IgD-negative memory B cell (primary cell): Measurements from ENCODE around the gene USP49. TPM values are rescaled to one million over a fixed set of nuclear protein-coding genes. Genes with fewer than 3 reads are reported as not detected.
A peak's percentile ranks its signal among the peaks of the same experiment; 100 is the strongest.
"Not testable (repeated sequence)": the region's sequence is repeated elsewhere in the genome, so short reads cannot be mapped to it uniquely, and the experiment has no call there.

Experiments used
- H3K27ac Mint-ChIP-seq, 3 donors: one replicate each; pipeline ENCODE4 v1.8.0; 2020 to 2022; ENCODE audit warnings: mild to moderate bottlenecking in 3 of 3, mixed read lengths in 3 of 3, moderate library complexity in 1 of 3
- H3K27me3 Mint-ChIP-seq: one replicate; pipeline ENCODE4 v1.8.0; 2021; ENCODE audit warnings: mixed read lengths
- H3K36me3 Mint-ChIP-seq: one replicate; pipeline ENCODE4 v1.8.0; 2020; ENCODE audit warnings: mild to moderate bottlenecking, mixed read lengths
- H3K4me1 Mint-ChIP-seq, 3 donors: one replicate each; pipeline ENCODE4 v1.8.0; 2020 to 2022; ENCODE audit warnings: mixed read lengths in 3 of 3, mild to moderate bottlenecking in 1 of 3
- H3K4me3 Mint-ChIP-seq, 4 donors: one replicate each; pipeline ENCODE4 v1.8.0; 2020 to 2022; ENCODE audit warnings: mild to moderate bottlenecking in 4 of 4, mixed read lengths in 4 of 4, moderate library complexity in 3 of 4
- H3K9me3 Mint-ChIP-seq, 3 donors: one replicate each; pipeline ENCODE4 v1.8.0; 2020 to 2021; ENCODE audit warnings: mixed read lengths in 3 of 3, mild to moderate bottlenecking in 1 of 3
- polyA plus RNA-seq: library from polyadenylated mRNA; unstranded; fragments of 300-500 nt; fragmentation: Illumina TruSeq; gene quantifications from one replicate; pipeline ENCODE4 v1.2.3, GENCODE V29; 2021

Gene USP49
- polyA plus RNA-seq, 1 donor from 2014 or later, result 1.5 TPM

- H3K4me3 Mint-ChIP-seq, result peak overlapping the region; percentile 78 to 94 (median 87)
- H3K27me3 Mint-ChIP-seq, result no peaks in the 10 kb centered on the region
- H3K27ac Mint-ChIP-seq, result peak overlapping the region in 1 of 3 donors; percentile 3
- no peaks in the 10 kb centered on the region for H3K9me3 Mint-ChIP-seq
- H3K36me3 Mint-ChIP-seq, result no peaks in the 10 kb centered on the region
- H3K4me1 Mint-ChIP-seq, result peaks cover 4 to 11% (median 9%) of the 10 kb centered on the region in 3 donors
Observed at GRCh38 chr6:41778895-41779294, 116.3 kb downstream of the USP49 start.

- Mint-ChIP-seq H3K27me3 (no peaks in the 10 kb centered on the region), H3K36me3 (no peaks in the 10 kb centered on the region), H3K4me1 (peaks cover 4 to 11% (median 9%) of the 10 kb centered on the region in 3 donors), H3K27ac (no peak overlapping the region), H3K4me3 (peak overlapping the region; percentile 30 to 81 (median 58)), H3K9me3 (no peaks in the 10 kb centered on the region)
Observed at GRCh38 chr6:41777551-41778285, 117.5 kb downstream of the USP49 start.

- Mint-ChIP-seq H3K27ac (no peak overlapping the region), H3K4me3 (peak overlapping the region in 1 of 4 donors; percentile 57), H3K36me3 (peaks cover 1% of the 10 kb centered on the region), H3K9me3 (no peaks in the 10 kb centered on the region), H3K4me1 (peaks cover 4 to 5% (median 4%) of the 10 kb centered on the region in 3 donors), H3K27me3 (no peaks in the 10 kb centered on the region)
Observed at GRCh38 chr6:41775293-41775882, 119.8 kb downstream of the USP49 start.

- no peaks in the 10 kb centered on the region for H3K9me3 Mint-ChIP-seq
- H3K27ac Mint-ChIP-seq, result peak overlapping the region in 1 of 3 donors; percentile 48
Observed at GRCh38 chr6:41774841-41775240, 120.3 kb downstream of the USP49 start.

GRCh38 chr6:41771058-41771983, 123.9 kb downstream of the USP49 start:
- Mint-ChIP-seq H3K4me1 (no peaks in the 10 kb centered on the region), H3K9me3 (no peaks in the 10 kb centered on the region), H3K4me3 (no peak overlapping the region), H3K27ac (no peak overlapping the region), H3K27me3 (no peaks in the 10 kb centered on the region), H3K36me3 (peaks cover 1% of the 10 kb centered on the region)

More at GRCh38 chr6:41774841-41775240, 120.3 kb downstream of the USP49 start:
- H3K4me3 Mint-ChIP-seq, result peak overlapping the region in 1 of 4 donors; percentile 57
- no peaks in the 10 kb centered on the region for H3K27me3 Mint-ChIP-seq
- peaks cover 3 to 5% (median 4%) of the 10 kb centered on the region in 3 donors for H3K4me1 Mint-ChIP-seq
- H3K36me3 Mint-ChIP-seq, result peaks cover 1% of the 10 kb centered on the region

- Mint-ChIP-seq H3K27me3 (no peaks in the 10 kb centered on the region), H3K36me3 (peaks cover 1% of the 10 kb centered on the region), H3K4me3 (no peak overlapping the region), H3K4me1 (no peaks in the 10 kb centered on the region), H3K27ac (no peak overlapping the region), H3K9me3 (no peaks in the 10 kb centered on the region)
Observed at GRCh38 chr6:41770381-41771057, 124.7 kb downstream of the USP49 start.

DNA sequence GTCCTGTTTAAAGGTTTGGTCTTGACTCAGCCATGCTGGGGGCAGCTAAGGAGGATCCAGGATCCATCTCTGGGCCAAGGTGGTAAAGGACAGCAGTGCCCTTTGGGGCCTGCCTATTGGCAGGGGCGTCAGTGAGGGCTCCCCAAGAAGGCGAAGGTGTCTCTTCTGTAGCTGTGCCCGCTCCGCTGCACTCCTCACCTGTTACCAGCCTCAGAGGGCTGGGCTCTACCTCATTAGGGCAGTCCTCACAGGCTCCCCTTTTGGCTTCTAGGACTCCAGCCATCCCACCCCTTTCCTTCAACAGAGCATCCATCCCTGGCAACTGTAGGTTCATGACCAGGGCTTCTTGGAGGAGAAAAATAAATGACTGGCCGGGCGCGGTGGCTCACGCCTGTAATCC, 125.8 kb downstream of the USP49 start:
- peak overlapping the region in 1 of 4 donors; percentile 39 for H3K4me3 Mint-ChIP-seq
- H3K4me1 Mint-ChIP-seq, result no peaks in the 10 kb centered on the region
- H3K36me3 Mint-ChIP-seq, result peaks cover 1% of the 10 kb centered on the region
- no peaks in the 10 kb centered on the region for H3K27me3 Mint-ChIP-seq
- H3K27ac Mint-ChIP-seq, result no peak overlapping the region
- H3K9me3 Mint-ChIP-seq, result no peaks in the 10 kb centered on the region

DNA sequence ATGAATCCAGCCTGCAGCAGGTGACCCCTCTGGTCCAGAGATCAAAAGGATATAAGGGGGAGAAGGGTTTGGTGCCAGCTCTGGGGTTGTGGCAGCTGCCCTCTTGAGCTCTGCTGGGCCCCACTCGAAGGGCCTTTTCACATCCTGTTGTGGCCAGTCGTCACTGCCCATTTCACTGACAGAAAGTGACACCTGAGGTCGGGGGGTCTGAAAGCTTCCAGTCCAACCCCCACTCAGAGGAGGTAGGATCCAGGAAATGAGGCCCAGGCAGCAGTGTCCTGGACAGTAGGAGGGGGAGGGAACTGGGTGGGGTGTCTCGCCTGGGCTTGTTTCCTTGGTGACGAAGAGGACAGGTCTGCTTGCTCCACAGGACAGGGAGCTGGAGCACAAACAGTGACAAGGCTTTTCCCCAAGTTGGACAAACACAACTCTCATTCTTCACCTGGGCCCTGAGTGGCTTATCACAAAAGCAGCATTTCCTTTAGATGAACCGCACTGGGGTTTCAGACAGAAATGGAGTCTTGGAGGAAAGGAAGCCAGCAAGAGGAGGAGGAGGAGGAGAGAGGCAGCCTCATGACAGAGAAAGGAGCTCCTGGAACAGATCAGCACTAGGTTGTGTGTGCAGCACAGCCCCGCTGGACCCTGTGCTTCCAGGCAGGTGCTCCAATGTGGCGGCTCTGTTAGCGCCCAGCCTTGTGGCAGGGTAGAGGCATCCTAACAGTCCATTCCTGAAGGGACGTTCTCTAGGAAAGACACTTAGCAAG, 126.4 kb downstream of the USP49 start:
- Mint-ChIP-seq H3K4me1 (no peaks in the 10 kb centered on the region), H3K4me3 (no peak overlapping the region), H3K27me3 (no peaks in the 10 kb centered on the region), H3K36me3 (peaks cover 1% of the 10 kb centered on the region), H3K9me3 (no peaks in the 10 kb centered on the region), H3K27ac (no peak overlapping the region)

- Mint-ChIP-seq H3K9me3 (no peaks in the 10 kb centered on the region), H3K36me3 (peaks cover 1% of the 10 kb centered on the region), H3K27ac (no peak overlapping the region), H3K4me3 (no peak overlapping the region), H3K27me3 (no peaks in the 10 kb centered on the region), H3K4me1 (no peaks in the 10 kb centered on the region)
Observed at GRCh38 chr6:41767112-41767833, 127.9 kb downstream of the USP49 start.

- not testable (repeated sequence) for H3K9me3 Mint-ChIP-seq, H3K27me3 Mint-ChIP-seq, H3K36me3 Mint-ChIP-seq, H3K4me1 Mint-ChIP-seq, H3K4me3 Mint-ChIP-seq
- H3K27ac Mint-ChIP-seq, result peak overlapping the region in 1 of 3 donors; percentile 47
Observed at GRCh38 chr6:41766043-41766664, 129.0 kb downstream of the USP49 start.

- no peak overlapping the region for H3K27ac Mint-ChIP-seq
- H3K4me3 Mint-ChIP-seq, result no peak overlapping the region
- H3K27me3 Mint-ChIP-seq, result peaks cover 3% of the 10 kb centered on the region
- H3K36me3 Mint-ChIP-seq, result no peaks in the 10 kb centered on the region
- H3K4me1 Mint-ChIP-seq, result peaks cover 0 to 3% (median 0%) of the 10 kb centered on the region in 3 donors
- no peaks in the 10 kb centered on the region for H3K9me3 Mint-ChIP-seq
Observed at GRCh38 chr6:41763470-41763869, 131.7 kb downstream of the USP49 start.

- Mint-ChIP-seq H3K27me3 (peaks cover 3% of the 10 kb centered on the region), H3K27ac (no peak overlapping the region), H3K4me3 (no peak overlapping the region)
Observed at GRCh38 chr6:41759905-41760579, 135.1 kb downstream of the USP49 start.

More at GRCh38 chr6:41759905-41760579, 135.1 kb downstream of the USP49 start:
- Mint-ChIP-seq H3K36me3 (peaks cover 2% of the 10 kb centered on the region), H3K4me1 (peaks cover 0 to 3% (median 0%) of the 10 kb centered on the region in 3 donors), H3K9me3 (no peaks in the 10 kb centered on the region)
